ENCODE measurements around the gene OSGEP. TPM values are rescaled to one million over a fixed set of nuclear protein-coding genes. Genes with fewer than 3 reads are reported as not detected.

OSGEP gene
- total and polyA plus RNA-seq, 2 of the 13 experiments (the other 11 are each of a cell fraction or from before 2014, with no cell fraction given), result 39.7 to 41.1 TPM

GRCh38 chr14:20499108-20499507, 44.5 kb upstream of the OSGEP start:
- no peak overlapping the region for H2AFZ ChIP-seq (ENCODE audit: low read length)
- H4K20me1 ChIP-seq (ENCODE audit: insufficient read depth, low read length), result no peaks in the 10 kb centered on the region
- no peaks in the 10 kb centered on the region for H3K36me3 ChIP-seq (replicated peaks in 1 of 2; ENCODE audit: control insufficient read depth in 1 of 2, insufficient read depth in 2 of 2, low read length in 2 of 2)
- ATAC-seq, result no peak
- TF ChIP-seq MBNL3 (CRISPR knock-in tag; conservative IDR thresholded peaks at IDR 0.05) (no peak), SAFB2 (CRISPR knock-in tag; IDR thresholded peaks at IDR 0.05; ENCODE audit: borderline replicate concordance, low read depth) (no peak), ZSCAN25 (CRISPR knock-in tag; IDR thresholded peaks at IDR 0.05) (no peak), DDIT3 (CRISPR knock-in tag; IDR thresholded peaks at IDR 0.05) (no peak), ARID4A (CRISPR knock-in tag; IDR thresholded peaks at IDR 0.05; ENCODE audit: borderline replicate concordance) (no peak), ZSCAN20 (CRISPR knock-in tag; IDR thresholded peaks at IDR 0.05; ENCODE audit: borderline replicate concordance) (no peak), ZNF703 (CRISPR knock-in tag; IDR thresholded peaks at IDR 0.05; ENCODE audit: borderline replicate concordance) (no peak), ZNF441 (CRISPR knock-in tag; IDR thresholded peaks at IDR 0.05; ENCODE audit: borderline replicate concordance) (no peak), ZSCAN31 (CRISPR knock-in tag; IDR thresholded peaks at IDR 0.05; ENCODE audit: low read depth) (no peak)
- intact Hi-C loops (cut with micrococcal nuclease; ENCODE audit: unreplicated experiment), result no loop called here
- DNase-seq (ENCODE audit: low spot score), result no peak
- peaks cover 0 to 5% of the 10 kb centered on the region in 2 experiments; a peak in 1 of 5 replicates for H3K27me3 ChIP-seq (ENCODE audit: control insufficient read depth in 1 of 2, insufficient read depth in 2 of 2, low read length in 2 of 2)
- no peaks in the 10 kb centered on the region for H3K4me1 ChIP-seq (ENCODE audit: insufficient read depth, low read length)
- no TSS peak for BruUV-seq (replicated peaks)
- H3K27ac ChIP-seq (ENCODE audit: extremely low read length, insufficient read depth, low read length), result no peak overlapping the region
- WGBS (ENCODE audit: low lambda C conversion rate), result 39% methylated on average over 4 of the region's 4 CpGs
- H3K9ac ChIP-seq (ENCODE audit: insufficient read depth, low read depth, low read length), result no peak overlapping the region
- CTCF ChIA-PET (ENCODE audit: low intra/inter-chr PET ratio, low total read pairs), result no interaction called here
- no peak overlapping the region for H3K4me3 ChIP-seq (replicated peaks in 1 of 3; ENCODE audit: insufficient read depth in 1 of 3, low read depth in 2 of 3, low read length in 3 of 3)
- no peaks in the 10 kb centered on the region for H3K9me3 ChIP-seq (ENCODE audit: low read length)
- in situ Hi-C loops (cut with HindIII; ENCODE audit: extremely low pct_ligation_motif_present, low pct_unique_long_range_greater_than_20kb), result no loop called here
- POLR2A ChIA-PET, result no interaction called here
- no peaks in the 10 kb centered on the region for H3K79me2 ChIP-seq (ENCODE audit: insufficient read depth, low read length)
- no peak overlapping the region for H3K4me2 ChIP-seq (ENCODE audit: low read depth, low read length)
- no peak for FAIRE-seq
